ENCODE measurements around the gene HELZ. TPM values are rescaled to one million over a fixed set of nuclear protein-coding genes. Genes with fewer than 3 reads are reported as not detected.
A peak's percentile ranks its signal among the peaks of the same experiment; 100 is the strongest.

HELZ gene
- total RNA-seq, 1 donor from 2014 or later: 53.4 TPM

- Mint-ChIP-seq H3K4me1 (ENCODE audit: low read depth, unreplicated experiment) (peaks cover 5% of the 10 kb centered on the region), H3K4me3 (ENCODE audit: unreplicated experiment) (no peak overlapping the region), H3K27ac (ENCODE audit: unreplicated experiment) (no peak overlapping the region), H3K36me3 (ENCODE audit: low read depth, unreplicated experiment) (peaks cover 7% of the 10 kb centered on the region), H3K9me3 (ENCODE audit: unreplicated experiment) (no peaks in the 10 kb centered on the region), H3K27me3 (ENCODE audit: low read depth, unreplicated experiment) (no peaks in the 10 kb centered on the region)
- DNase-seq (ENCODE audit: low read depth) (no peak), FAIRE-seq (no peak)
- H3K36me3 ChIP-seq (ENCODE audit: insufficient read depth, low read length): peaks cover 23% of the 10 kb centered on the region
- peak overlapping the region; percentile 71 for H3K27ac ChIP-seq (ENCODE audit: low read depth, low read length)
- H3K27me3 ChIP-seq (ENCODE audit: insufficient read depth, low read length): no peaks in the 10 kb centered on the region
- peaks cover 19% of the 10 kb centered on the region for H3K4me1 ChIP-seq (ENCODE audit: insufficient read depth, low read length)
- no peak overlapping the region for H3K4me3 ChIP-seq (ENCODE audit: insufficient read depth, low read depth, low read length)
- H3K9ac ChIP-seq (ENCODE audit: low read length): no peak overlapping the region
- peaks cover 5% of the 10 kb centered on the region for H4K20me1 ChIP-seq (ENCODE audit: insufficient read depth, low read length)
- H3K9me3 ChIP-seq (ENCODE audit: insufficient read depth, low read depth, low read length): no peaks in the 10 kb centered on the region
- H2AFZ ChIP-seq (ENCODE audit: low read depth, low read length): no peak overlapping the region
- no peak for TF ChIP-seq EZH2 (IDR thresholded peaks at IDR 0.05; ENCODE audit: insufficient read depth, low read length)
- TF ChIP-seq, protein P1, sequence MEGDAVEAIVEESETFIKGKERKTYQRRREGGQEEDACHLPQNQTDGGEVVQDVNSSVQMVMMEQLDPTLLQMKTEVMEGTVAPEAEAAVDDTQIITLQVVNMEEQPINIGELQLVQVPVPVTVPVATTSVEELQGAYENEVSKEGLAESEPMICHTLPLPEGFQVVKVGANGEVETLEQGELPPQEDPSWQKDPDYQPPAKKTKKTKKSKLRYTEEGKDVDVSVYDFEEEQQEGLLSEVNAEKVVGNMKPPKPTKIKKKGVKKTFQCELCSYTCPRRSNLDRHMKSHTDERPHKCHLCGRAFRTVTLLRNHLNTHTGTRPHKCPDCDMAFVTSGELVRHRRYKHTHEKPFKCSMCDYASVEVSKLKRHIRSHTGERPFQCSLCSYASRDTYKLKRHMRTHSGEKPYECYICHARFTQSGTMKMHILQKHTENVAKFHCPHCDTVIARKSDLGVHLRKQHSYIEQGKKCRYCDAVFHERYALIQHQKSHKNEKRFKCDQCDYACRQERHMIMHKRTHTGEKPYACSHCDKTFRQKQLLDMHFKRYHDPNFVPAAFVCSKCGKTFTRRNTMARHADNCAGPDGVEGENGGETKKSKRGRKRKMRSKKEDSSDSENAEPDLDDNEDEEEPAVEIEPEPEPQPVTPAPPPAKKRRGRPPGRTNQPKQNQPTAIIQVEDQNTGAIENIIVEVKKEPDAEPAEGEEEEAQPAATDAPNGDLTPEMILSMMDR (IDR thresholded peaks at IDR 0.05; ENCODE audit: insufficient read depth, low read depth, low read length): no peak
- H3K79me2 ChIP-seq (ENCODE audit: insufficient read depth, low read length): no peaks in the 10 kb centered on the region
- H3K4me2 ChIP-seq (ENCODE audit: low read length): no peak overlapping the region
Measured at GRCh38 chr17:67150826-67151225, 94.2 kb downstream of the HELZ start.

GRCh38 chr17:67148352-67148751, 96.6 kb downstream of the HELZ start:
- no peak overlapping the region for H3K27ac Mint-ChIP-seq (ENCODE audit: unreplicated experiment)
- H3K79me2 ChIP-seq (ENCODE audit: insufficient read depth, low read length): no peaks in the 10 kb centered on the region
- no peak for FAIRE-seq

GRCh38 chr17:67145183-67145805, 99.7 kb downstream of the HELZ start:
- no peak overlapping the region for H3K4me2 ChIP-seq (ENCODE audit: low read length)
- Mint-ChIP-seq H3K27ac (ENCODE audit: unreplicated experiment) (no peak overlapping the region), H3K4me1 (ENCODE audit: low read depth, unreplicated experiment) (peaks cover 4% of the 10 kb centered on the region), H3K27me3 (ENCODE audit: low read depth, unreplicated experiment) (no peaks in the 10 kb centered on the region), H3K9me3 (ENCODE audit: unreplicated experiment) (no peaks in the 10 kb centered on the region), H3K36me3 (ENCODE audit: low read depth, unreplicated experiment) (peaks cover 6% of the 10 kb centered on the region), H3K4me3 (ENCODE audit: unreplicated experiment) (no peak overlapping the region)
- no peak overlapping the region for H3K27ac ChIP-seq (ENCODE audit: low read depth, low read length)
- peaks cover 1% of the 10 kb centered on the region for H4K20me1 ChIP-seq (ENCODE audit: insufficient read depth, low read length)
- H3K4me1 ChIP-seq (ENCODE audit: insufficient read depth, low read length): peaks cover 3% of the 10 kb centered on the region
- H3K36me3 ChIP-seq (ENCODE audit: insufficient read depth, low read length): peaks cover 27% of the 10 kb centered on the region
- no peak overlapping the region for H3K4me3 ChIP-seq (ENCODE audit: insufficient read depth, low read depth, low read length)
- no peak overlapping the region for H2AFZ ChIP-seq (ENCODE audit: low read depth, low read length)
- no peaks in the 10 kb centered on the region for H3K27me3 ChIP-seq (ENCODE audit: insufficient read depth, low read length)
- no peaks in the 10 kb centered on the region for H3K79me2 ChIP-seq (ENCODE audit: insufficient read depth, low read length)
- no peak for FAIRE-seq
- H3K9me3 ChIP-seq (ENCODE audit: insufficient read depth, low read depth, low read length): no peaks in the 10 kb centered on the region
- TF ChIP-seq, protein P1 (IDR thresholded peaks at IDR 0.05; ENCODE audit: insufficient read depth, low read depth, low read length): no peak
- TF ChIP-seq EZH2 (IDR thresholded peaks at IDR 0.05; ENCODE audit: insufficient read depth, low read length): no peak
- no peak for DNase-seq (ENCODE audit: low read depth)
- H3K9ac ChIP-seq (ENCODE audit: low read length): no peak overlapping the region

More at GRCh38 chr17:67148352-67148751, 96.6 kb downstream of the HELZ start:
- no peak for DNase-seq (ENCODE audit: low read depth)
- Mint-ChIP-seq H3K4me1 (ENCODE audit: low read depth, unreplicated experiment) (peaks cover 5% of the 10 kb centered on the region), H3K36me3 (ENCODE audit: low read depth, unreplicated experiment) (peaks cover 4% of the 10 kb centered on the region), H3K4me3 (ENCODE audit: unreplicated experiment) (no peak overlapping the region), H3K27me3 (ENCODE audit: low read depth, unreplicated experiment) (no peaks in the 10 kb centered on the region), H3K9me3 (ENCODE audit: unreplicated experiment) (no peaks in the 10 kb centered on the region)
- Histone ChIP-seq H3K4me1 (ENCODE audit: insufficient read depth, low read length) (peaks cover 19% of the 10 kb centered on the region), H3K4me3 (ENCODE audit: insufficient read depth, low read depth, low read length) (no peak overlapping the region), H3K9ac (ENCODE audit: low read length) (no peak overlapping the region), H4K20me1 (ENCODE audit: insufficient read depth, low read length) (peaks cover 5% of the 10 kb centered on the region), H3K27ac (ENCODE audit: low read depth, low read length) (no peak overlapping the region), H3K4me2 (ENCODE audit: low read length) (no peak overlapping the region), H3K9me3 (ENCODE audit: insufficient read depth, low read depth, low read length) (no peaks in the 10 kb centered on the region), H3K36me3 (ENCODE audit: insufficient read depth, low read length) (peaks cover 31% of the 10 kb centered on the region), H3K27me3 (ENCODE audit: insufficient read depth, low read length) (no peaks in the 10 kb centered on the region), H2AFZ (ENCODE audit: low read depth, low read length) (no peak overlapping the region)
- TF ChIP-seq, protein P1 (IDR thresholded peaks at IDR 0.05; ENCODE audit: insufficient read depth, low read depth, low read length): no peak
- no peak for TF ChIP-seq EZH2 (IDR thresholded peaks at IDR 0.05; ENCODE audit: insufficient read depth, low read length)
